Ovary (tissue), 9 donors: ENCODE measurements around the gene CTPS2. TPM values are rescaled to one million over a fixed set of nuclear protein-coding genes. Genes with fewer than 3 reads are reported as not detected.
"Not testable (repeated sequence)": the region's sequence is repeated elsewhere in the genome, so short reads cannot be mapped to it uniquely, and the experiment has no call there.

Source experiments
- DNase-seq, 5 donors: peaks; one replicate each; pipeline ENCODE4 v3.0.0-alpha.2; 2019 to 2020
- H3K27ac ChIP-seq, 2 donors: fragments of 200-600 bp; one replicate each; pipeline versions ENCODE4 v1.5.1 to v1.8.0; 2019 to 2022
- H3K27me3 ChIP-seq: fragments of 200-600 bp; one replicate; pipeline ENCODE4 v1.8.0; 2022
- H3K36me3 ChIP-seq: fragments of 200-600 bp; sonication (generic); one replicate; pipeline ENCODE4 v1.5.1; 2019
- H3K4me1 ChIP-seq: one replicate; pipeline ENCODE4 v1.8.1; 2013; ENCODE audit warnings: mild to moderate bottlenecking, moderate library complexity; ENCODE audit not compliant: insufficient read depth
- H3K4me3 ChIP-seq: fragments of 200-600 bp; sonication (generic); one replicate; pipeline ENCODE4 v1.5.1; 2017
- H3K9me3 ChIP-seq, 2 donors: fragments of 200-600 bp in 1 of 2; sonication (generic) in 1 of 2; one replicate each; pipeline versions ENCODE4 v1.5.1 to v1.8.1; 2013 to 2019; ENCODE audit warnings: mild to moderate bottlenecking in 1 of 2, moderate library complexity in 1 of 2
- CTCF ChIP-seq, 3 donors: fragments of 450-650 bp in 2 of 3; fragments of 200-600 bp in 1 of 3; IDR thresholded peaks; one replicate each; pipeline versions ENCODE4 v1.5.1 to v1.8.0; 2016 to 2022; ENCODE audit warnings: antibody characterized with exemption in 3 of 3, mild to moderate bottlenecking in 1 of 3
- EP300 ChIP-seq: sonication (generic); formaldehyde crosslinking; IDR thresholded peaks from one replicate; pipeline ENCODE4 v1.6.1; 2017; ENCODE audit warnings: antibody characterized with exemption
- POLR2A ChIP-seq: fragments of 450-650 bp; IDR thresholded peaks from one replicate; pipeline ENCODE4 v1.6.1; 2017; ENCODE audit warnings: antibody characterized with exemption, mild to moderate bottlenecking, moderate library complexity
- WGBS, 3 donors: extraction: QIAGEN DNeasy Blood & Tissue Kit in 1 of 3; methylation state at CpG; one replicate each; pipeline versions ENCODE4 v1.1.5 to v1.1.7; 2013 to 2017; 5-methylcytosine and 5-hydroxymethylcytosine counted together
- intact Hi-C, 4 donors: fragments of 100-400 bp; cut with DNase I; formaldehyde crosslinking; loops; one replicate each; pipeline versions ENCODE4 v1.11.0 to v1.15.1; 2022 to 2023
- polyA plus RNA-seq, 2 donors: library from polyadenylated mRNA; stranded (reverse); fragments of 200-250 nt in 1 of 2; fragments of 350-450 nt in 1 of 2; fragmentation: Illumina TruSeq in 1 of 2; extraction: RNeasy Lipid Tissue Mini Kit (QIAGEN cat#74804) in 1 of 2; gene quantifications; one replicate each; pipeline ENCODE4 v1.2.3, GENCODE V29; 2013 to 2014
- total RNA-seq, 7 donors: library from RNA; depleted of rRNA in 2 of 7; stranded (reverse); fragments of >200 nt in 2 of 7; fragmentation: NEBNext Ultra II Directional in 3 of 7; extraction: Animal tissue kit (Norgen Biotek cat#: 25700) in 3 of 7; gene quantifications; one replicate each; pipeline versions ENCODE4 v1.1.0 to v1.2.4, GENCODE V29; 2016 to 2023
- donor health status: DM: no; HTN: no; CAD: no; lungs with moderate emphysema.
- donor health status: DM: no; HTN: no; CAD: no.
- donor health status: Bipolar disorder and iron deficiency.
- donor health status: DM: yes; HTN: yes; CAD: no.
- donor health status: DM: no; HTN: no; CAD: no.
- donor health status: DM: yes; HTN: yes; CAD: no.

The CTPS2 gene
- total and polyA plus RNA-seq, 9 donors = 10.6 to 26.3 (median 17.2) TPM

GRCh38 chrX:16739574-16739973 is 27.1 kb upstream of the CTPS2 start:
- no peak for DNase-seq
- no peaks in the 10 kb centered on the region for H3K36me3 ChIP-seq
- 74 to 78% (median 76%) methylated on average over 6 of the region's 6 CpGs for WGBS, 3 donors
- intact Hi-C loops = no loop called here
- H3K27me3 ChIP-seq = no peaks in the 10 kb centered on the region
- no peak overlapping the region for H3K4me3 ChIP-seq
- H3K9me3 ChIP-seq = no peaks in the 10 kb centered on the region
- no peak for TF ChIP-seq EP300
- no peak for TF ChIP-seq CTCF (IDR thresholded peaks at IDR 0.05)
- no peak for TF ChIP-seq POLR2A
- H3K27ac ChIP-seq = no peak overlapping the region
- H3K4me1 ChIP-seq = no peaks in the 10 kb centered on the region

GRCh38 chrX:16737024-16737423 is 24.6 kb upstream of the CTPS2 start:
- Histone ChIP-seq H3K4me3 (no peak overlapping the region), H3K9me3 (no peaks in the 10 kb centered on the region), H3K27me3 (no peaks in the 10 kb centered on the region), H3K36me3 (no peaks in the 10 kb centered on the region), H3K4me1 (no peaks in the 10 kb centered on the region), H3K27ac (no peak overlapping the region)
- 77 to 95% (median 94%) methylated on average over 5 of the region's 5 CpGs for WGBS, 3 donors
- TF ChIP-seq EP300 (no peak), POLR2A (no peak), CTCF (IDR thresholded peaks at IDR 0.05) (no peak)
- intact Hi-C loops = no loop called here
- DNase-seq = no peak

GRCh38 chrX:16733013-16733412 is 20.5 kb upstream of the CTPS2 start:
- H3K36me3 ChIP-seq = no peaks in the 10 kb centered on the region
- H3K27ac ChIP-seq = no peak overlapping the region
- DNase-seq = no peak
- no peaks in the 10 kb centered on the region for H3K4me1 ChIP-seq
- H3K9me3 ChIP-seq = no peaks in the 10 kb centered on the region
- TF ChIP-seq EP300 (no peak), CTCF (IDR thresholded peaks at IDR 0.05) (no peak)
- H3K27me3 ChIP-seq = no peaks in the 10 kb centered on the region
- intact Hi-C loops = no loop called here
- H3K4me3 ChIP-seq = no peak overlapping the region

GRCh38 chrX:16730450-16730849 is 18.0 kb upstream of the CTPS2 start:
- no peak overlapping the region for H3K27ac ChIP-seq
- intact Hi-C loops = no loop called here
- DNase-seq = no peak
- no peak overlapping the region for H3K4me3 ChIP-seq
- TF ChIP-seq CTCF (IDR thresholded peaks at IDR 0.05) (no peak), EP300 (no peak), POLR2A (no peak)
- no peaks in the 10 kb centered on the region for H3K9me3 ChIP-seq
- 89 to 100% (median 98%) methylated on average over 1 of the region's 1 CpG for WGBS, 3 donors
- no peaks in the 10 kb centered on the region for H3K4me1 ChIP-seq
- H3K27me3 ChIP-seq = no peaks in the 10 kb centered on the region
- no peaks in the 10 kb centered on the region for H3K36me3 ChIP-seq

- DNase-seq = no peak
- no peaks in the 10 kb centered on the region for H3K4me1 ChIP-seq
- no peak overlapping the region for H3K27ac ChIP-seq
- TF ChIP-seq CTCF (IDR thresholded peaks at IDR 0.05) (no peak), POLR2A (no peak), EP300 (no peak)
- H3K36me3 ChIP-seq = no peaks in the 10 kb centered on the region
- no peaks in the 10 kb centered on the region for H3K27me3 ChIP-seq
- no peak overlapping the region for H3K4me3 ChIP-seq
- intact Hi-C loops = no loop called here
- H3K9me3 ChIP-seq = no peaks in the 10 kb centered on the region
Measured at GRCh38 chrX:16727637-16728036, 15.2 kb upstream of the CTPS2 start.

GRCh38 chrX:16726347-16726988 is 14.0 kb upstream of the CTPS2 start:
- H3K9me3 ChIP-seq, H3K27ac ChIP-seq, H3K27me3 ChIP-seq, H3K4me3 ChIP-seq, H3K4me1 ChIP-seq, DNase-seq, intact Hi-C loops, H3K36me3 ChIP-seq: not testable (repeated sequence)
- 89 to 94% (median 89%) methylated on average over 5 of the region's 5 CpGs for WGBS, 3 donors
